HUES48 (cell line): ENCODE measurements around the gene NTSR1.

ENCODE experiments used
- H3K27ac ChIP-seq: one replicate; pipeline ENCODE4 v1.7.0; 2013; ENCODE audit warnings: low read depth, low read length, inconsistent platforms
- H3K27me3 ChIP-seq: 2 replicates; pipeline ENCODE4 v1.6.1; 2013; ENCODE audit warnings: mild to moderate bottlenecking, low read length; ENCODE audit not compliant: control insufficient read depth, insufficient read depth
- H3K36me3 ChIP-seq: 2 replicates; pipeline ENCODE4 v1.6.1; 2013; ENCODE audit warnings: low read length; ENCODE audit not compliant: control insufficient read depth, insufficient read depth
- H3K4me1 ChIP-seq: 2 replicates; pipeline ENCODE4 v1.6.1; 2013; ENCODE audit warnings: mild to moderate bottlenecking, low read length; ENCODE audit not compliant: control insufficient read depth, insufficient read depth
- H3K4me3 ChIP-seq: 2 replicates; pipeline ENCODE4 v1.5.1; 2013; ENCODE audit warnings: mild to moderate bottlenecking, low read depth, low read length
- H3K9ac ChIP-seq: 2 replicates; pipeline ENCODE4 v1.6.1; 2013; ENCODE audit warnings: mild to moderate bottlenecking, low read depth, low read length, moderate library complexity
- H3K9me3 ChIP-seq: 2 replicates; pipeline ENCODE4 v1.6.1; 2013; ENCODE audit warnings: low read length; ENCODE audit not compliant: control insufficient read depth, insufficient read depth

The NTSR1 gene

GRCh38 chr20:62688083-62688482 lies 20.6 kb upstream of the NTSR1 start:
- Histone ChIP-seq H3K27ac (no peak overlapping the region), H3K36me3 (no peaks in the 10 kb centered on the region), H3K9ac (no peak overlapping the region), H3K4me1 (peaks cover 5% of the 10 kb centered on the region; the same call in 1 of the 2 replicates), H3K9me3 (no peaks in the 10 kb centered on the region), H3K27me3 (no peaks in the 10 kb centered on the region), H3K4me3 (no peak overlapping the region)

DNA sequence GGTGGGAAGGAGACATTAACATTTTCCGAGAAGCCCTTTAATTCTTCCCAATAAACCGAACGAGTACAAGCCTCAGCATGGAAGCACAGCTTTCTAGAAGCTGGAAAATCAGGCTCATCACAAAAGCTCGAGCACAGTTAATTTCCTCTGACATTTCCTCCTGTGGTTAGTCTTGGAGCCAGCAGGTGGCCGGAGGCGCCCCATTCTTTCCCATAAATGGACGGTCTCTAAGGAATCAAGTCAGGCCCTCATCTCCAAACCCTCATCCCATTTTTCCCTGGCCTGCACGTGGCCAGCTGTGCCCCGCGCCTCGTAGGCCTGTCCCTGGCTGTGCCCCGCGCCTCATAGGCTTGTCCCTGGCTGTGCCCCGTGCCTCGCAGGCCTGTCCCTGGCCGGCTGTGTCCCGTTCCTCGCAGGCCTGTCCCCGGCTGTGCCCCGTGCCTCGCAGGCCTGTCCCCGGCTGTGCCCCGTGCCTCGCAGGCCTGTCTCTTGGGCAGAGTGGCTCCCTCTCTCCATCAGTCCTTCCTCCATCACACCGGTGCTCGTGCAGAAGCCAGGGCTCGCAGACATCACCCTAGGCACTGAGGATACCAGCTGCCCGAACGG lies 19.7 kb upstream of the NTSR1 start:
- Histone ChIP-seq H3K4me1 (peaks cover 5% of the 10 kb centered on the region; the same call in 1 of the 2 replicates), H3K36me3 (no peaks in the 10 kb centered on the region), H3K27me3 (no peaks in the 10 kb centered on the region), H3K27ac (no peak overlapping the region), H3K4me3 (no peak overlapping the region), H3K9me3 (no peaks in the 10 kb centered on the region), H3K9ac (no peak overlapping the region)

GRCh38 chr20:62689861-62690260 lies 18.8 kb upstream of the NTSR1 start:
- H3K4me1 ChIP-seq = peaks cover 5% of the 10 kb centered on the region; the same call in 1 of the 2 replicates
- H3K9me3 ChIP-seq = no peaks in the 10 kb centered on the region
- no peak overlapping the region for H3K27ac ChIP-seq
- H3K9ac ChIP-seq = no peak overlapping the region
- no peaks in the 10 kb centered on the region for H3K27me3 ChIP-seq
- no peak overlapping the region for H3K4me3 ChIP-seq
- no peaks in the 10 kb centered on the region for H3K36me3 ChIP-seq

- Histone ChIP-seq H3K4me3 (no peak overlapping the region), H3K27ac (no peak overlapping the region), H3K4me1 (peaks cover 5% of the 10 kb centered on the region; the same call in 1 of the 2 replicates), H3K27me3 (no peaks in the 10 kb centered on the region), H3K36me3 (no peaks in the 10 kb centered on the region), H3K9ac (no peak overlapping the region), H3K9me3 (no peaks in the 10 kb centered on the region)
These were observed 18.3 kb upstream of the NTSR1 start for GRCh38 chr20:62690261-62690820.

DNA sequence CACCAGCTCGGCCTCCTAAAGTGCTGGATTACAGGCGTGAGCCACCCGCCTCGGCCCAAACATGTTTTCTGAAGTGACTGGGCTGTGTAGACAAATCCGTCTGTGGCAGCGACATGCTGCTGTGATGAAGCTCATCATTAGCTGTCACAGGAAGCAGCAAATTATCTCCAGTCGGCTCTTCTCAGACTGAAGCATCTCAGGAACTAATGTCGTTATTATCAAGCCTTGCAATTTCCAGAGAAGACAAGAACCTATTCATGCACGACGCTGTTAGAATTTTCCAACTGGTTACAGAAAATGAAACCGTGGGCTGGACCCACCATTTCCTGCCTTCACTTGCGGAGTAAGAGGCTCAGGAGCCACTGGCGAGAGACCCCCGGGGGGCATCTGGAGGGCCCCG lies 17.1 kb upstream of the NTSR1 start:
- H3K4me1 ChIP-seq = no peaks in the 10 kb centered on the region
- H3K4me3 ChIP-seq = no peak overlapping the region
- no peaks in the 10 kb centered on the region for H3K27me3 ChIP-seq
- no peaks in the 10 kb centered on the region for H3K9me3 ChIP-seq
- H3K36me3 ChIP-seq = no peaks in the 10 kb centered on the region
- no peak overlapping the region for H3K9ac ChIP-seq
- no peak overlapping the region for H3K27ac ChIP-seq

DNA sequence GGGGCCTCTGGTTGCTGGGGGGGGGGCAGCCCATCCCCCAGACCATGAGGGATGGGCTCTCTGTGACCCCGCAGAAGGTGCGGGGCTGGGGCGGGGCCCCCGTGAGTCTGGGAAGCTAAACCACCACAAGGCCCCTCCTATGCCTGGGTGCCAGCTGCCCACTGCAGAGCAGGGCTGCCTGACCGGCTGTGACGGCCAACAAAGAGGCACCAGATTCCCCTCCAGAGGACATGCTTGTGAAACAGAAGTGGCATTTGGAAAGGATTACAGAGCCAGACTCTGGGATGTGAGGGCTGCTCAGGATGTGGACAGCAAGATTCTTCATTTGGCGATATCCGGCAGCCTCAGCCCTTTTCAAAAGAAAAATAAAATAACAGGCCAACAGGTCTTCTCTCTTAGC lies 16.5 kb upstream of the NTSR1 start:
- no peaks in the 10 kb centered on the region for H3K36me3 ChIP-seq
- no peaks in the 10 kb centered on the region for H3K9me3 ChIP-seq
- no peak overlapping the region for H3K27ac ChIP-seq
- no peak overlapping the region for H3K4me3 ChIP-seq
- H3K9ac ChIP-seq = no peak overlapping the region
- H3K27me3 ChIP-seq = no peaks in the 10 kb centered on the region
- H3K4me1 ChIP-seq = no peaks in the 10 kb centered on the region

DNA sequence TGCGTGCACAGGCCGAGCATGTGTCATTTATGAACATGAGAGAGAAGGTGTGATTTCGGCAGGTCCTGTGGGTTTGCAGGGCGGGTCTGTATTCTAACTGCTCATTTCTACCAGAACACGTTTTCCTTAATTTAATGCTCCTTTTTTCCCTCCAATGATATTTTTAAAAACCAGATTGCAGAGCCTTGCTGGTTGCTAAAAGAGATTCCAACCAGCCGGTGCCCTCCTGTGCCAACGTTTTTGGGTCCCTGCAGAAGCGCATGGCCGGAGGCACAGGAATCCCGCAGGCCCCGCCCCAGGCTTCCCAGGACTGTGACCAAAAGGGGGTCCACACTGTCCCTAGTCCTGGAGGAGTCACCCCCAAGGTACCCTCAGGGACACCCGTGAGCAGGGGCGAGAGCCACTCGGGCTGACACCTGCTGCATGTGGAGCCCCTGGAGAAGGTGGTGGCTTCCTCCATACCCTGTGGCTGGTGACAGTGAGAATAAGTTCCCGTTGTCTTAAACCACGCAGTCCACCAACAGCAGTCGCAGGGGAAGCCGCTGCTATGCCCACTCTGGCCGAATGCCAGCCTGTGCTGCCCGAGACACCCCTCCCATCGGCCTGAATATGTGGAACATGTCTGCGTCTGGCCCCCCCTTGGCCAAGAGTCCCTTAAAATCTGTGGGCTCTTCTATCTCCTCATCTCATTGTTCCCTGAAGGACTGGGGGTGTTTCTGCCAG lies 15.7 kb upstream of the NTSR1 start:
- no peaks in the 10 kb centered on the region for H3K4me1 ChIP-seq
- no peaks in the 10 kb centered on the region for H3K27me3 ChIP-seq
- no peak overlapping the region for H3K4me3 ChIP-seq
- H3K27ac ChIP-seq = no peak overlapping the region
- no peaks in the 10 kb centered on the region for H3K36me3 ChIP-seq
- H3K9me3 ChIP-seq = no peaks in the 10 kb centered on the region
- no peak overlapping the region for H3K9ac ChIP-seq

GRCh38 chr20:62693524-62693922 lies 15.1 kb upstream of the NTSR1 start:
- H3K27me3 ChIP-seq = no peaks in the 10 kb centered on the region
- H3K36me3 ChIP-seq = no peaks in the 10 kb centered on the region
- H3K4me3 ChIP-seq = no peak overlapping the region
- H3K27ac ChIP-seq = no peak overlapping the region
- no peak overlapping the region for H3K9ac ChIP-seq
- no peaks in the 10 kb centered on the region for H3K9me3 ChIP-seq
- no peaks in the 10 kb centered on the region for H3K4me1 ChIP-seq

DNA sequence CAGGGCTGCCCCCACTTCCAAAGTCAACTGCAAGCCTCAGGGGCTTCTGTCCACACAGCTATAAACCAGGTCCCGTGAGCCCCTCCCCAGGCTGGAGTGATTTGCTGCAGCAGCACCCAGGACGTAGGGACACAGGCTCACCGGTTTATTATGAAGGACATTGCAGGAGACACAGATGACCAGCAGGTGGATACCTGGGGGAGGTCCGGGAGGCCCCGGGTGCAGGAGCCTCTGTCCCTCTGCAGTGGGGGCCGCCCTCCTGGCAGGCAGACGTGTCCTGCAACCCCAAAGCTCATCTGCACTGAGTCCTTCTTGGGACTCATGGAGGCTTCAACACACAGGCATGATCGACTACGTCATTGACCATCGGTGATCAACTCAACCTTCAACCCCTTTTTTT lies 14.5 kb upstream of the NTSR1 start:
- Histone ChIP-seq H3K27ac (no peak overlapping the region), H3K9ac (no peak overlapping the region), H3K27me3 (no peaks in the 10 kb centered on the region), H3K4me3 (no peak overlapping the region), H3K36me3 (no peaks in the 10 kb centered on the region), H3K4me1 (no peaks in the 10 kb centered on the region), H3K9me3 (no peaks in the 10 kb centered on the region)

GRCh38 chr20:62694868-62695267 lies 13.8 kb upstream of the NTSR1 start:
- no peak overlapping the region for H3K27ac ChIP-seq
- no peaks in the 10 kb centered on the region for H3K4me1 ChIP-seq
- no peaks in the 10 kb centered on the region for H3K9me3 ChIP-seq
- H3K4me3 ChIP-seq = no peak overlapping the region
- H3K36me3 ChIP-seq = no peaks in the 10 kb centered on the region
- H3K9ac ChIP-seq = no peak overlapping the region
- no peaks in the 10 kb centered on the region for H3K27me3 ChIP-seq
